Neuronal stem cell (in vitro differentiated cells): Measurements from ENCODE around the gene CAPZB.

ENCODE experiments used
- DNase-seq: peaks from one replicate; pipeline ENCODE4 v3.0.0-alpha.2; 2013; ENCODE audit warnings: low spot score
- H2AFZ ChIP-seq: one replicate; pipeline ENCODE4 v1.6.1; 2013; ENCODE audit warnings: mild to moderate bottlenecking, low read length, inconsistent platforms
- H2AK5ac ChIP-seq: 2 replicates; pipeline ENCODE4 v1.6.1; 2013; ENCODE audit warnings: low read depth, mild to moderate bottlenecking, inconsistent platforms, low read length, moderate library complexity, mixed read lengths
- H2BK120ac ChIP-seq: 2 replicates; pipeline ENCODE4 v1.6.1; 2013; ENCODE audit warnings: low read depth, mild to moderate bottlenecking, inconsistent platforms, low read length, moderate library complexity, mixed read lengths
- H2BK12ac ChIP-seq: one replicate; pipeline ENCODE4 v1.6.1; 2013; ENCODE audit warnings: low read length, inconsistent platforms
- H2BK15ac ChIP-seq: 2 replicates; pipeline ENCODE4 v1.6.1; 2013; ENCODE audit warnings: mild to moderate bottlenecking, low read length, inconsistent platforms, mixed read lengths
- H2BK5ac ChIP-seq: one replicate; pipeline ENCODE4 v1.6.1; 2013; ENCODE audit warnings: inconsistent platforms, mild to moderate bottlenecking, low read length, moderate library complexity
- H3K14ac ChIP-seq: one replicate; pipeline ENCODE4 v1.6.1; 2013; ENCODE audit warnings: low read length, inconsistent platforms
- H3K18ac ChIP-seq: 2 replicates; pipeline ENCODE4 v1.6.1; 2013; ENCODE audit warnings: low read length, inconsistent platforms
- H3K23ac ChIP-seq: 2 replicates; pipeline ENCODE4 v1.6.1; 2013; ENCODE audit warnings: low read depth, mild to moderate bottlenecking, mixed read lengths, low read length, inconsistent platforms; ENCODE audit not compliant: poor library complexity
- H3K27ac ChIP-seq: replicated peaks from 3 replicates; pipeline ENCODE4 v1.5.1; 2013; ENCODE audit warnings: low read length, inconsistent platforms
- H3K27me3 ChIP-seq, 3 experiments: 2 replicates each; pipeline ENCODE4 v1.6.1; 2013; ENCODE audit warnings: low read length in 3 of 3, mild to moderate bottlenecking in 2 of 3, inconsistent platforms in 1 of 3, low read depth in 1 of 3, mixed read lengths in 1 of 3, moderate library complexity in 1 of 3; ENCODE audit not compliant: control insufficient read depth in 3 of 3, insufficient read depth in 3 of 3
- H3K36me3 ChIP-seq, 2 donors: replicated peaks in 1 of 2; 2 replicates each; pipeline ENCODE4 v1.6.1; 2013; ENCODE audit warnings: low read length in 2 of 2; ENCODE audit not compliant: control insufficient read depth in 2 of 2, insufficient read depth in 2 of 2
- H3K4ac ChIP-seq: 2 replicates; pipeline ENCODE4 v1.6.1; 2013; ENCODE audit warnings: inconsistent platforms, mild to moderate bottlenecking, low read length, moderate library complexity
- H3K4me1 ChIP-seq, 2 donors: 1 replicate in 1 of 2; 2 replicates in 1 of 2; pipeline ENCODE4 v1.6.1; 2013; ENCODE audit warnings: low read length in 2 of 2, low read depth in 1 of 2; ENCODE audit not compliant: control insufficient read depth in 2 of 2, insufficient read depth in 1 of 2
- H3K4me2 ChIP-seq: one replicate; pipeline ENCODE4 v1.6.1; 2013; ENCODE audit warnings: mild to moderate bottlenecking, low read length, inconsistent platforms; ENCODE audit not compliant: insufficient read depth, poor library complexity, severe bottlenecking
- H3K4me3 ChIP-seq, 2 donors: 2 replicates each; pipeline ENCODE4 v1.5.1; 2013; ENCODE audit warnings: low read length in 2 of 2, mild to moderate bottlenecking in 2 of 2, inconsistent platforms in 1 of 2, moderate library complexity in 1 of 2
- H3K79me1 ChIP-seq: one replicate; pipeline ENCODE4 v1.6.1; 2013; ENCODE audit warnings: low read depth, mild to moderate bottlenecking, inconsistent platforms, low read length, moderate library complexity
- H3K9ac ChIP-seq: one replicate; pipeline ENCODE4 v1.6.1; 2013; ENCODE audit warnings: mild to moderate bottlenecking, low read depth, low read length, inconsistent platforms; ENCODE audit not compliant: poor library complexity
- H3K9me3 ChIP-seq, 2 donors: replicated peaks in 1 of 2; 2 replicates each; pipeline versions ENCODE3 to v1.6.1; 2013; ENCODE audit warnings: low read length in 2 of 2, mild to moderate bottlenecking in 2 of 2, inconsistent platforms in 1 of 2, low read depth in 1 of 2, mixed read lengths in 1 of 2, moderate library complexity in 1 of 2; ENCODE audit not compliant: control insufficient read depth in 2 of 2, insufficient read depth in 1 of 2
- H4K8ac ChIP-seq: one replicate; pipeline ENCODE4 v1.6.1; 2013; ENCODE audit warnings: low read depth, mild to moderate bottlenecking, inconsistent platforms, low read length, moderate library complexity
- H4K91ac ChIP-seq: one replicate; pipeline ENCODE4 v1.6.1; 2013; ENCODE audit warnings: low read length, low read depth, mild to moderate bottlenecking, inconsistent platforms; ENCODE audit not compliant: poor library complexity
- WGBS, 2 donors: extraction: QIAGEN DNeasy Blood & Tissue Kit; methylation state at CpG; one replicate each; pipeline ENCODE4 v1.1.7; 2013; ENCODE audit warnings: missing lambda C conversion rate in 2 of 2, mixed read lengths in 1 of 2; ENCODE audit not compliant: insufficient read length in 2 of 2, insufficient replicate concordance in 1 of 2; ENCODE audit errors: extremely low coverage in 2 of 2; 5-methylcytosine and 5-hydroxymethylcytosine counted together

CAPZB gene

GRCh38 chr1:19328486-19328885 lies 156.9 kb downstream of the CAPZB start:
- H3K36me3 ChIP-seq, result peaks cover 16 to 67% of the 10 kb centered on the region in 2 donors
- no peaks in the 10 kb centered on the region for H3K4me1 ChIP-seq
- peak overlapping the region; percentile 73 for H3K23ac ChIP-seq
- no peak overlapping the region for H2BK5ac ChIP-seq
- H2AFZ ChIP-seq, result no peak overlapping the region
- no peak overlapping the region for H2AK5ac ChIP-seq
- H3K27me3 ChIP-seq, result no peaks in the 10 kb centered on the region
- H3K4me2 ChIP-seq, result no peak overlapping the region
- no peak overlapping the region for H3K9ac ChIP-seq
- no CpG with 5 or more reads among the region's 18 CpGs for WGBS, 2 donors
- no peak overlapping the region for H2BK12ac ChIP-seq
- no peak overlapping the region for H4K8ac ChIP-seq
- H3K4ac ChIP-seq, result no peak overlapping the region
- peak overlapping the region; percentile 28 for H3K18ac ChIP-seq
- no peak overlapping the region for H2BK15ac ChIP-seq
- H3K4me3 ChIP-seq, result no peak overlapping the region
- H2BK120ac ChIP-seq, result no peak overlapping the region
- no peak for DNase-seq
- peaks cover 4% of the 10 kb centered on the region for H3K79me1 ChIP-seq
- no peak overlapping the region for H3K27ac ChIP-seq
- no peak overlapping the region for H3K14ac ChIP-seq
- H3K9me3 ChIP-seq, result peaks cover 0 to 2% of the 10 kb centered on the region in 2 donors
- no peak overlapping the region for H4K91ac ChIP-seq

GRCh38 chr1:19327736-19328135 lies 157.6 kb downstream of the CAPZB start:
- no CpG with 5 or more reads among the region's 9 CpGs for WGBS, 2 donors
- H3K27me3 ChIP-seq, result no peaks in the 10 kb centered on the region
- H2BK12ac ChIP-seq, result no peak overlapping the region
- no peaks in the 10 kb centered on the region for H3K4me1 ChIP-seq
- no peak overlapping the region for H3K4ac ChIP-seq
- H3K4me3 ChIP-seq, result no peak overlapping the region
- H4K8ac ChIP-seq, result no peak overlapping the region
- no peak overlapping the region for H2AFZ ChIP-seq
- DNase-seq, result no peak
- H3K4me2 ChIP-seq, result no peak overlapping the region
- no peak overlapping the region for H2AK5ac ChIP-seq
- H3K79me1 ChIP-seq, result peaks cover 4% of the 10 kb centered on the region
- H3K23ac ChIP-seq, result no peak overlapping the region
- no peak overlapping the region for H3K9ac ChIP-seq
- peaks cover 0 to 2% of the 10 kb centered on the region in 2 donors for H3K9me3 ChIP-seq
- no peak overlapping the region for H3K27ac ChIP-seq
- H2BK5ac ChIP-seq, result no peak overlapping the region
- H3K36me3 ChIP-seq, result peaks cover 16 to 68% of the 10 kb centered on the region in 2 donors
- H3K14ac ChIP-seq, result no peak overlapping the region
- H4K91ac ChIP-seq, result no peak overlapping the region
- no peak overlapping the region for H3K18ac ChIP-seq
- H2BK120ac ChIP-seq, result no peak overlapping the region
- no peak overlapping the region for H2BK15ac ChIP-seq

GRCh38 chr1:19327301-19327700 lies 158.0 kb downstream of the CAPZB start:
- no CpG with 5 or more reads among the region's 16 CpGs for WGBS, 2 donors
- no peak overlapping the region for H3K4ac ChIP-seq
- no peak overlapping the region for H2BK120ac ChIP-seq
- no peak overlapping the region for H4K8ac ChIP-seq
- no peak for DNase-seq
- no peak overlapping the region for H2BK12ac ChIP-seq
- no peak overlapping the region for H3K4me3 ChIP-seq
- no peak overlapping the region for H3K18ac ChIP-seq
- H3K79me1 ChIP-seq, result peaks cover 4% of the 10 kb centered on the region
- peaks cover 16 to 70% of the 10 kb centered on the region in 2 donors for H3K36me3 ChIP-seq
- no peak overlapping the region for H4K91ac ChIP-seq
- H2AFZ ChIP-seq, result no peak overlapping the region
- peak overlapping the region; percentile 85 for H3K23ac ChIP-seq
- H3K4me1 ChIP-seq, result no peaks in the 10 kb centered on the region
- no peak overlapping the region for H2BK5ac ChIP-seq
- peaks cover 0 to 2% of the 10 kb centered on the region in 2 donors for H3K9me3 ChIP-seq
- no peak overlapping the region for H3K9ac ChIP-seq
- H2AK5ac ChIP-seq, result no peak overlapping the region
- H3K4me2 ChIP-seq, result no peak overlapping the region
- no peak overlapping the region for H2BK15ac ChIP-seq
- no peaks in the 10 kb centered on the region for H3K27me3 ChIP-seq
- H3K14ac ChIP-seq, result no peak overlapping the region
- H3K27ac ChIP-seq, result no peak overlapping the region

- Histone ChIP-seq H3K14ac (no peak overlapping the region), H2BK5ac (no peak overlapping the region), H3K23ac (no peak overlapping the region), H2BK12ac (no peak overlapping the region), H3K4me3 (no peak overlapping the region), H3K9ac (no peak overlapping the region), H3K4ac (no peak overlapping the region), H4K91ac (no peak overlapping the region), H2BK120ac (no peak overlapping the region), H2AK5ac (no peak overlapping the region), H2BK15ac (no peak overlapping the region), H3K27me3 (no peaks in the 10 kb centered on the region), H3K9me3 (peaks cover 0 to 2% of the 10 kb centered on the region in 2 donors), H3K18ac (no peak overlapping the region), H3K4me2 (no peak overlapping the region), H4K8ac (no peak overlapping the region), H3K79me1 (peaks cover 5% of the 10 kb centered on the region), H2AFZ (no peak overlapping the region), H3K36me3 (peaks cover 19 to 75% of the 10 kb centered on the region in 2 donors), H3K27ac (no peak overlapping the region), H3K4me1 (no peaks in the 10 kb centered on the region)
- no CpG with 5 or more reads among the region's 6 CpGs for WGBS, 2 donors
- no peak for DNase-seq
Observed at GRCh38 chr1:19326748-19327065, 158.6 kb downstream of the CAPZB start.
